ENCODE results near the gene OR52E4.

- TF ChIP-seq HDAC6 (IDR thresholded peaks at IDR 0.05; ENCODE audit: unreplicated experiment): no peak
- no peak for TF ChIP-seq YY1 (IDR thresholded peaks at IDR 0.05; ENCODE audit: low read depth, low read length)
- TF ChIP-seq, protein P1, sequence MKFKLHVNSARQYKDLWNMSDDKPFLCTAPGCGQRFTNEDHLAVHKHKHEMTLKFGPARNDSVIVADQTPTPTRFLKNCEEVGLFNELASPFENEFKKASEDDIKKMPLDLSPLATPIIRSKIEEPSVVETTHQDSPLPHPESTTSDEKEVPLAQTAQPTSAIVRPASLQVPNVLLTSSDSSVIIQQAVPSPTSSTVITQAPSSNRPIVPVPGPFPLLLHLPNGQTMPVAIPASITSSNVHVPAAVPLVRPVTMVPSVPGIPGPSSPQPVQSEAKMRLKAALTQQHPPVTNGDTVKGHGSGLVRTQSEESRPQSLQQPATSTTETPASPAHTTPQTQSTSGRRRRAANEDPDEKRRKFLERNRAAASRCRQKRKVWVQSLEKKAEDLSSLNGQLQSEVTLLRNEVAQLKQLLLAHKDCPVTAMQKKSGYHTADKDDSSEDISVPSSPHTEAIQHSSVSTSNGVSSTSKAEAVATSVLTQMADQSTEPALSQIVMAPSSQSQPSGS (IDR thresholded peaks at IDR 0.05; ENCODE audit: low read length): no peak
These were observed 52.2 kb downstream of the OR52E4 start for GRCh38 chr11:5932671-5933070.

Data from GM12878 (cell line).